Measurements from ENCODE around the gene SLC4A7. TPM values are rescaled to one million over a fixed set of nuclear protein-coding genes. Genes with fewer than 3 reads are reported as not detected.
"Not testable (repeated sequence)": the region's sequence is repeated elsewhere in the genome, so short reads cannot be mapped to it uniquely, and the experiment has no call there.

Gene SLC4A7
- total and polyA plus RNA-seq, 5 experiments from 2014 or later, result 7.6 to 44.3 (median 13.1) TPM

DNA sequence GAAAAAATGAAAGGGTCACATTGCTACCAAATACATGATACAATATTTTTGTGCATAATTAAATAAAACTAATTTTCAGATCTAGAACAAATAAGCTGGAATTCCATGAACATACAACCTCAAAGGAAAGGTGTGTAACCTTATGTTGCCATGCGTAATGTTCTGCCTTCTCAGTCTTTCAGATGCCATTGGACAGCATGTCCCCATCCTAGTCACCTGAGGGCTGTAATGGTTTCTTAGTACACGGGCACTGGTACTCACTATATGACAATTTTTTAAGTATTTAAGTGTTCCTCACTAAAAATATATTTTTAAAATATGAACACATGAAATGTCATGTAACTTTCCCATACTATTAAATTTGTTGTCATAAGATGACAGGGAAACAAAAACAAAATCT is 139.1 kb downstream of the SLC4A7 start:
- H3K36me3 Mint-ChIP-seq, result no peaks in the 10 kb centered on the region
- H3K27me3 Mint-ChIP-seq, result no peaks in the 10 kb centered on the region
- POLR2A ChIA-PET, result no interaction called here
- no peaks in the 10 kb centered on the region for H3K9me3 Mint-ChIP-seq
- DNase-seq (no peak), ATAC-seq (no peak)
- peaks cover 0 to 11% (median 0%) of the 10 kb centered on the region in 4 donors for H3K4me1 Mint-ChIP-seq
- no peak overlapping the region for H3K4me3 Mint-ChIP-seq
- no peak overlapping the region for H3K27ac Mint-ChIP-seq

DNA sequence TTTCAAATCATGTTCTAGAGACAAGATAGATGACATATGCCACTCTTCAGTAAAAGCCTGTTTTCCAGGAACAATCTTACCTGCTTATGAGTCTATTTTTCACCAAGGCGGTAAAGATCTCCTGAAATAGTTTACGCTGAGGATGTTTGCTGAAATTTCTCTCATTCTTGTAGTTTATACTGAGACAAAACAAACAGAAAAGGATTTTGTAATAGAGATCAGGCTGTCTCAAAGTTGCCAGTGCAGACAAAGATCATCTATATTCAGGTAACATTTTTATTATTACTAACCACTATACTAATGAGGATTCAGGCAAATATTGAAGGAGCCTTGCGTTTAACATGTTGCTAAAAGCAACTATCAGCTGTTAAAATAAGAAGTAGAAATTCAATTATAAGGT is 140.0 kb downstream of the SLC4A7 start:
- POLR2A ChIA-PET, result no interaction called here
- Mint-ChIP-seq H3K27ac (no peak overlapping the region), H3K27me3 (no peaks in the 10 kb centered on the region), H3K9me3 (no peaks in the 10 kb centered on the region), H3K36me3 (no peaks in the 10 kb centered on the region), H3K4me3 (no peak overlapping the region), H3K4me1 (peaks cover 0 to 3% (median 0%) of the 10 kb centered on the region in 4 donors)
- DNase-seq (no peak), ATAC-seq (no peak)

DNA sequence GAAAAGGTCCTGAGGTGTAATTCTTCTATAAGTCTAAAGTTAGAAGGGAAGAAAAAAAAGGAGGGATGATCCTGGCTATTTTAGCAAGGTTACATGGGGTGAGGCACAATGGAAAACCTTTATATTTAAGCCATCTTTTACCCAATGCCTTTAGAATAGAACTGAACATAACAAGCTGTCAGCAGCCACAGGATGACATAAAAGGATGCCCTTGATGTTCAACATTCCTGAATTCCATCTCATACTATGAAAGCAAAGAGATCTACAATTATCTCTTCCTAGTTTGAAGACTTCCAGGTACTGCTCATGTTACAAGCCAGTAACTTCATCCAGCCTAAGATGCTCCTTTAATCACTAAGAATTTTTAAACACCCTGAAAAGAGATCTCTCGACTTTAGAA is 141.9 kb downstream of the SLC4A7 start:
- no peak overlapping the region for H3K27ac Mint-ChIP-seq
- H3K27me3 Mint-ChIP-seq, result peaks cover 0 to 4% (median 0%) of the 10 kb centered on the region in 5 donors
- no peak for DNase-seq
- no peak overlapping the region for H3K4me3 Mint-ChIP-seq
- no peaks in the 10 kb centered on the region for H3K36me3 Mint-ChIP-seq
- peaks cover 0 to 3% (median 0%) of the 10 kb centered on the region in 4 donors for H3K4me1 Mint-ChIP-seq
- ATAC-seq, result no peak
- H3K9me3 Mint-ChIP-seq, result no peaks in the 10 kb centered on the region
- POLR2A ChIA-PET, result no interaction called here

DNA sequence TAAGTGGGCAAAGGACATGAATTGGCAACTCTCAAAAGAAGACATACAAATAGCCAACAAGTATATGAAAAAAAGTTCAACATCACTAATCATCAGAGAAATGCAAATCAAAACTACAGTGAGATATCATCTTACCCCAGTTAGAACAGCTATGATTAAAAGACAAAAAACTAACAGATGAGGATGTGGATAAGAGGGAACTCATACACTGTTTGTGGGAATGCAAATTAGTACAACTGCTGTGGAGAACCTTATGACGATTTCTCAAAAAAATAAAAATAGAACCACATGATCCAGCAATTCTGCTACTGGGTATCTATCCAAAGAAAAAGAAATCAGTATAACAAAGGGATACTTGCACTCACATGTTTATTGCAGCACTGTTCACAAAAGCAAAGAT is 143.7 kb downstream of the SLC4A7 start:
- Mint-ChIP-seq H3K9me3 (peaks cover 0 to 2% (median 0%) of the 10 kb centered on the region in 9 donors), H3K4me3 (no peak overlapping the region), H3K4me1 (peaks cover 0 to 3% (median 0%) of the 10 kb centered on the region in 4 donors), H3K27me3 (peaks cover 0 to 4% (median 0%) of the 10 kb centered on the region in 5 donors), H3K36me3 (no peaks in the 10 kb centered on the region), H3K27ac (no peak overlapping the region)
- no peak for ATAC-seq
- POLR2A ChIA-PET, result no interaction called here
- no peak for DNase-seq

DNA sequence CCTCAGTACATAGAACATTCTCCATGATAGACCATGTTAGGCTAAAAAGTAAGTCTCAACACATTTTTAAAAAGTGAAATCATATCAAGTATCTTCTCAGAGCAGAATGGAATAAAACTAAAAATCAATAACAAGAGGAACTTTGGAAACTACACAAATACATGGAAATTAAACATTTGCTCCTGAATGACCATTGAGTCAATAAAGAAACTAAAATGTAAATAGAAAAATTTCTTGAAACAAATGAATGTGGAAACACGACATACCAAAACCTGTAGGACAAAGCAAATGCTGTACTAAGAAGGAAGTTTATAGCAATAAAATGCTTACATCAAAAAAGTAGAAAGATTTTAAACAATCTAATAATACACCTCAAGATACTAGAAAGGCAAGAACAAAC is 148.6 kb downstream of the SLC4A7 start:
- Mint-ChIP-seq H3K27ac (no peak overlapping the region), H3K27me3 (peaks cover 0 to 19% (median 9%) of the 10 kb centered on the region in 5 donors), H3K4me3 (no peak overlapping the region), H3K9me3 (peaks cover 0 to 2% (median 0%) of the 10 kb centered on the region in 9 donors), H3K36me3 (peaks cover 0 to 4% (median 3%) of the 10 kb centered on the region in 3 donors), H3K4me1 (no peaks in the 10 kb centered on the region)
- no peak for DNase-seq
- POLR2A ChIA-PET, result no interaction called here
- ATAC-seq, result no peak

DNA sequence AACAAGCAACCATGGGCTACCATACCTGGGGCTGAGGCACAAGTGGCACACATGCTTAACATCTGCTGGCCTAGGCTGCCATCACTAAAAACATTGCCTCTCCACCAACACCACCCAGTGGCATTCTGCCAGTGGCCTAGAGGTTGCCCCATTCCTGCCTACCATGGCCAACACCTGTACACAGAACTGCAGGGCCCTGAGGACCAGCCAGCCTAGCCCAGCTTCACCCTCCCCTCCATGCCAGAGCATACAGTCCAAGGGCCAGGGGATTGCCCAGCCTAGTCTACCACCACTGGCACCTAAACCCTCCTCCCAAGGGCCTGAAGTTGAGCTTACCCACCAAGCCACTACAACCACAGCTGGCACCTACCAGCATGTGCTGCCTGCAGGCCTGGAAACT is 150.3 kb downstream of the SLC4A7 start:
- H3K4me1 Mint-ChIP-seq, result no peaks in the 10 kb centered on the region
- no peak overlapping the region for H3K4me3 Mint-ChIP-seq
- DNase-seq, result no peak
- H3K27me3 Mint-ChIP-seq, result peaks cover 0 to 19% (median 9%) of the 10 kb centered on the region in 5 donors
- peaks cover 0 to 5% (median 0%) of the 10 kb centered on the region in 9 donors for H3K9me3 Mint-ChIP-seq
- POLR2A ChIA-PET, result no interaction called here
- ATAC-seq, result no peak
- no peak overlapping the region for H3K27ac Mint-ChIP-seq
- H3K36me3 Mint-ChIP-seq, result peaks cover 0 to 7% (median 3%) of the 10 kb centered on the region in 3 donors

DNA sequence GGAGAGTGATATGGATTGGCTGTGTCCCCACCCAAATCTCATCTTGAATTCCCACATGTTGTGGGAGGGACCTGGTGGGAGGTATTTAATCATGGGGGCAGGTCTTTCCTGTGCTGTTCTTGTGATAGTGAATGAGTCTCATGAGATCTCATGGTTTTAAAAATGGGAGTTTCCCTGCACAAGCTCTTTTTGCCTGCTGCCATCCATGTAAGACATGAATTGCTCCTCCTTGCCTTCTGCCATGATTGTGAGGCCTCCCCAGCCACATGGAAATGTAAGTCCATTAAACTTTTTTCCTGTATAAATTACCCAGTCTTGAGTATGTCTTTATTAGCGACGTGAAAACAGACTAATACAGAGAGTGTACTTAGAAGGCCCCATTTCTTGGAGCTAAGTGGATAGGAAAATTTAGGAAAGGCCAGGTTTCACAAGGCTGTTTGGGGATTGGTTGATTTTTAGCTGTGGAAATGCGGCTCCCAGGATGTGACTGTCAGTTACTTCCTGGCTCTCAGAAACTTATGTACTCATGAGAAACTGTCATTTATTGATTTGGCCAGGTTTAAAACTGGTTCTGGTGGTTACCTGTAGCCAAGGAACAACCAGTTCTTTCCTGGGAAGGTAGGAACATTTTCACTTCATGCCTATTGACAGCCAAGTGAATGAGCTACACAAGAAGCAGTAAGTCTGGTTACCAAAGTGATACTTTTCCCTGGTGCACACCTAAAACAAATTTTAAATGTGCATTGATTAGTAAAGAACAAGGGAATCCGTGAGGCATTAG is 155.0 kb downstream of the SLC4A7 start:
- peaks cover 0 to 14% (median 4%) of the 10 kb centered on the region in 3 donors for H3K36me3 Mint-ChIP-seq
- POLR2A ChIA-PET, result not testable (repeated sequence)

DNA sequence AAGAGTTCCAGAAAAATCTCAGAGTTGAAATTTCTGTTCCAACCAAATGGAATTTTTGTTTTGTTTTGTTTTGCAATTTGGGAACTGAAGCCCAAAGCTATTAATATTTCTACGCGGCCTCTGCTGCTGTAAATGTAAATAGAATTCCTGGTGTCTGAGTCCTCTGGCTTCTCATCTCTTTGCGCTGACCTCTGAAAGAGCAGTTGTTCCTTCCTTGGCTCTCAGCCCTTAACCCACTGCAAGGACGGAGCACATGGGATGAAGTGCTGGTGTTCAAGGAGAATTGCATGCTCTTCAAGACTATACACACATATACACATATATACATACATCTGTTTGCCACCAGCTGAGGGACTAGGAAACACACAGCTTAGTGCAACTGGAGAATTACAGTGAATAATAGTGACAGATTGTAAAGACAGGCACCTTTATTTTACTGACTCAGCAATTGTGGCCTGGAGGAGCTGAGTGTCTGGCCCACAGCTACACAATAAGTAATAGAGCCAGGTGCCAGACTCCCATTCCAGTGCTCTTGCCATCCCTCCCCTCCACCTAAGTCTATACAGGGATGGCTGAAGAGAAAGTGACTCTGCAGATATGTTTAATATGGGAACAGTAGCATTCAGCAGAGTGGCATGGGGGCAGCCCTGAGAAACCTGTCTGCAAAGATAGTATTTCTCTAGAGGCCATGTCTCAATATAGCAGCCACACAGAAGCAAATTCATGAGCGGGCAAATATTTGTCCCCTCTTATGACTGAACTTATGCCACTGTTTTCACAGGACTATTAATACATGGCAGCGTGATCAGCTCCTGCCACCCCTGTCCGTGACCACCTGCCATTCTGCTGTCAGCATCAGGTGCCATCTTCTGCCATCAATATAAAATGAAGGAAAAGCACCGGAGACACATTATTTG is 157.3 kb downstream of the SLC4A7 start:
- Mint-ChIP-seq H3K4me3 (no peak overlapping the region), H3K27ac (no peak overlapping the region), H3K27me3 (no peaks in the 10 kb centered on the region), H3K4me1 (no peaks in the 10 kb centered on the region), H3K36me3 (peaks cover 0 to 11% (median 4%) of the 10 kb centered on the region in 3 donors), H3K9me3 (peaks cover 0 to 12% (median 7%) of the 10 kb centered on the region in 9 donors)
- POLR2A ChIA-PET, result no interaction called here
- no peak for DNase-seq
- no peak for ATAC-seq

More for the DNA sequence above, 155.0 kb downstream of the SLC4A7 start:
- Mint-ChIP-seq H3K9me3 (peaks cover 0 to 12% (median 7%) of the 10 kb centered on the region in 9 donors), H3K27me3 (peaks cover 0 to 11% (median 6%) of the 10 kb centered on the region in 5 donors)
- H3K4me3 Mint-ChIP-seq, H3K27ac Mint-ChIP-seq, H3K4me1 Mint-ChIP-seq, DNase-seq, ATAC-seq: not testable (repeated sequence)

DNA sequence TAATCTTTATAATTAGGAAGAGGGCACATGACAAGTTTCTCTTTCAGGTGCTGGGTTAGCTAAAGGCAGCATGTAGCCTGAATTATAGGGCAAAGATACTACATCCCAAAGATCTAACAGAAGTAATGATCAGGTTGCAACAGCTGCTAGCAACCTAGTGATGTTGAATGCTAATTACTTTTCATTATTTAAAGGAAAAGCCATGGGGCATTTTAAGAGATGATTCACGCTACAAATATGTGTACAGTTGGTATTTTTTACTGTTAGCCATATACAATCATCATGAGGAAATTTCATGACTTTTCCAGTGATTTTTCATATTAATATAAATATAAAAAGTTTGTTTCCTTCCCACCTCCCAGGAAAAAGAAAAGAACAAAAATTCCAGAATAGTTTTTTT is 158.0 kb downstream of the SLC4A7 start:
- no peak for ATAC-seq

DNA sequence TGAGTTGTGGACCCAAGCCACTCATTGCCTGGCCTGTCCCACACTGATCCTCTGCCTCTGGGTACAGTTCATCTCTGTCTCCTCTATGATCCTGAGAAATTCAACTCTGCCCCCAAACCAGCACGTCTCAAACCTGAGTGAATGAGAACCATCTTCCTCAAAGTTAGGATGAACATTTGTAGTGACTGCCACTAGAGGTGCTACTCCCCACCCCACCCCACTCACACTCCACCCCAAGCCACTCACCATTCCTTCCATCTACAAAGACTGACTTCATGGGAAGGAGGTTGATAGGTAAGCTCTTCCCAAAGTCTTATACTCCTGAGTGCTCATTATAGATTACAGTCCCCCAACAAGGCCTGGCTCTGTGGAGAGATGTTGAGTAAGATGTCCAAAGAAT is 158.8 kb downstream of the SLC4A7 start:
- Mint-ChIP-seq H3K4me3 (no peak overlapping the region), H3K36me3 (peaks cover 0 to 11% (median 4%) of the 10 kb centered on the region in 3 donors), H3K27ac (no peak overlapping the region), H3K9me3 (peaks cover 0 to 12% (median 7%) of the 10 kb centered on the region in 9 donors), H3K4me1 (no peaks in the 10 kb centered on the region), H3K27me3 (no peaks in the 10 kb centered on the region)
- ATAC-seq, result no peak
- POLR2A ChIA-PET, result no interaction called here
- DNase-seq, result no peak

More for the DNA sequence above, 158.0 kb downstream of the SLC4A7 start:
- Mint-ChIP-seq H3K4me1 (no peaks in the 10 kb centered on the region), H3K36me3 (peaks cover 0 to 11% (median 4%) of the 10 kb centered on the region in 3 donors), H3K9me3 (peaks cover 0 to 12% (median 7%) of the 10 kb centered on the region in 9 donors), H3K4me3 (no peak overlapping the region), H3K27ac (no peak overlapping the region), H3K27me3 (no peaks in the 10 kb centered on the region)
- POLR2A ChIA-PET, result no interaction called here
- DNase-seq, result no peak

DNA sequence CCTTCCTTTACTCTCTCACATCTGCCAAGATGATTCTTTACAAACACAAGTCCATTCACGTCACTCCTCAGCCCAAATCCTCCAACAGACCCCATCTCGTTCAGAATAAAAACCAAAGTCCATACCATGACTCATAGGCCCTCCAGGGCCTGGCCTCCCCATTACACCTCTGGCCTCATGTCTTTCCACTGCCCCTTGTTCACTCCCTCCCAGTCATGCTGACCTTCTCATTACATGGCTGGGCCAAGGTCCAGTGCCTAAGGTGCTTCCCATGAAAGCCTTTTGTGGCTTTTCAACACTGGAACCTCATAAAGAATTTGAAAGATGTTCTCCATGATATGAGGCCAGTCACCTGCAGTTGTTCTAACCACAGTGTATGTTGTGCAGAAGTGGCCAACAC is 159.5 kb downstream of the SLC4A7 start:
- peaks cover 0 to 12% (median 7%) of the 10 kb centered on the region in 9 donors for H3K9me3 Mint-ChIP-seq
- no peaks in the 10 kb centered on the region for H3K27me3 Mint-ChIP-seq
- H3K27ac Mint-ChIP-seq, result no peak overlapping the region
- DNase-seq, result no peak
- no peak overlapping the region for H3K4me3 Mint-ChIP-seq
- peaks cover 0 to 11% (median 4%) of the 10 kb centered on the region in 3 donors for H3K36me3 Mint-ChIP-seq
- POLR2A ChIA-PET, result no interaction called here
- no peak for ATAC-seq
- H3K4me1 Mint-ChIP-seq, result no peaks in the 10 kb centered on the region

DNA sequence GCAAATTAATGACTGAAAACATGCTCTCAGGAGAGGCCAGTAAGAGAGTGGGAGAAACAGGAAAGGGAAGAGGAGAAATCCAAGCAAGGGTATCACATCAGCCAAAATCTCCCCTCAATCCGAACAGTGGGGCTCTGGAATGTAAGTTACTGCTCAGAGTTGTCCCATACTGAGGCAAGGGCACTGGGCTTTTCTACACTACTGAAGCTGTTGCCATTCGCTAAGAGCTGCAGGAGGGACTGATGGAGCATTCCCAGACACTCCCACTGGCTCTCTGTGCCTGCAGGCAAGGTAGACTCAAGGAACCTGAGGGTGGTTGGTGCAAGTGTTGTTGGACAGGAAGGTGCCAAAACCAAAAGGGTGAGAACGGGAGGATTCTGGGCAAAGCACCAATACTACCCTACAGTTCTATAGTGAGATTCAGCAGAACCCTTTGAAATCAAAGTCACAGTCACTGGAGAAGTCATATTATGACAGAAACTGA is 161.1 kb downstream of the SLC4A7 start:
- POLR2A ChIA-PET, result no interaction called here
- Mint-ChIP-seq H3K4me1 (no peaks in the 10 kb centered on the region), H3K27me3 (no peaks in the 10 kb centered on the region), H3K27ac (no peak overlapping the region), H3K4me3 (no peak overlapping the region), H3K9me3 (peaks cover 0 to 3% (median under 1%) of the 10 kb centered on the region in 9 donors), H3K36me3 (peaks cover 0 to under 1% (median 0%) of the 10 kb centered on the region in 3 donors)
- ATAC-seq (no peak), DNase-seq (no peak)
